ENCODE data around the gene NRG2.

NRG2 gene

DNA sequence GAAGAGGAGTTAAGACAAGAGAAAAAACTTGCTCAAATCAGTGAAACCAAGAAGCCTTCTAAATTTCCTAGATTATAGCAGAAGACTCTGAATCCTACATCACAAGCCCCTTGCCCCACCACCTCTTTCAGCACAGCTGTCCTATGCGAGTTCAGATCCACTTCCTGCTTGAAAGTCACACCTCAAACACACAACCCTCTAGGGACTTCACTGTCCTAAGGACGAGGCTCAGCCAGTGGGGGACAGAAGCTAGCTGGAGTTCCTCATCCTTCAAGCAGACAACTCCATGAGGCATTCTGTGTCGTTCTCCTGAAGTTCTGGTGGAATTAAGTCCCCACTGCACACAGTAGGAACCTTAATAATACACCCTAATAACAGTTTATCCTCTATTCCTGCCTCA is 44.3 kb downstream of the NRG2 start:
- H3K27ac ChIP-seq (ENCODE audit: low read depth, low read length) = no peak overlapping the region
- no peaks in the 10 kb centered on the region for H3K4me1 ChIP-seq (ENCODE audit: control insufficient read depth, insufficient read depth, low read length)
- H3K9ac ChIP-seq (ENCODE audit: low read length) = no peak overlapping the region
- H3K4me3 ChIP-seq (ENCODE audit: low read length) = no peak overlapping the region
- H3K36me3 ChIP-seq (ENCODE audit: control insufficient read depth, insufficient read depth, low read length) = no peaks in the 10 kb centered on the region
- no peaks in the 10 kb centered on the region for H3K27me3 ChIP-seq (ENCODE audit: control insufficient read depth, insufficient read depth, low read length)

DNA sequence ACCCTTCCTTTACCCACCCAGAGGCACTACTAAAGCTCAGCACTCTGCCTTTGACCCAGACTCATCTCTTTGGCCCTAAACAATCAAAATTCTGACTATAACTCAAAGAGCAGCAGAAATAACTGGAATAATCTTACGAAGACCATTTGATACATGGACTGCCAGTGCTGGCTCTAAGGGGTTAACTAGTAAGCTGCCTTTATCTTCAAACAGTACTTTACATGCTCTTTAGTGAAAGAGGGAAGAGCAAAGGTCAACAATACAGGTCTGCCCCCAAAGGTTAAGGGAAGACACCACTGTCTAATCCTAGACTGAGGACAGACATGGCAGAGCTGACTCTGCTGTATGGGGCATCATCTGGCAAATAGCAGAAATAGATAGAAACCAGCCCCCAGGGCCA is 45.8 kb downstream of the NRG2 start:
- no peak overlapping the region for H3K9ac ChIP-seq (ENCODE audit: low read length)
- H3K27me3 ChIP-seq (ENCODE audit: control insufficient read depth, insufficient read depth, low read length) = no peaks in the 10 kb centered on the region
- no peak overlapping the region for H3K4me3 ChIP-seq (ENCODE audit: low read length)
- H3K27ac ChIP-seq (ENCODE audit: low read depth, low read length) = no peak overlapping the region
- H3K4me1 ChIP-seq (ENCODE audit: control insufficient read depth, insufficient read depth, low read length) = no peaks in the 10 kb centered on the region
- H3K36me3 ChIP-seq (ENCODE audit: control insufficient read depth, insufficient read depth, low read length) = no peaks in the 10 kb centered on the region

DNA sequence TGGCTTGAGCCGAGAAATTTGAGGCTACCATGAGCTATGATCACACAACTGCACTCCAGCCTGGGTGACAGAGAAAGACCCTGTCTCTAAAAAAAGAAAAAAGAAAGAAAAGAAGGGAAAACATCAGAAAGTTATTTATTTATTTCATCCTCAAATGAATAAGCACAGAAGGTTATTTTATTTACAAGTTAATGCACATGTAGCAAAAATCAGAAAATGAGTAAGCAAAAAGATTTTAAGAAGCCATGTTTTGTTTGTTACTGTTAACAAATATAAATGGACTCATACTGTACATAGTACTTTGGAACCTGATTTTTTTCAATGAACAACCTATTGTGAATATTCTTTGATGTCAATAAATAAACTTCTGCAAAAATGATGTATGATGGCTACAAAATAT is 47.2 kb downstream of the NRG2 start:
- Histone ChIP-seq H3K27ac (ENCODE audit: low read depth, low read length) (no peak overlapping the region), H3K27me3 (ENCODE audit: control insufficient read depth, insufficient read depth, low read length) (no peaks in the 10 kb centered on the region), H3K36me3 (ENCODE audit: control insufficient read depth, insufficient read depth, low read length) (no peaks in the 10 kb centered on the region), H3K4me3 (ENCODE audit: low read length) (no peak overlapping the region), H3K9ac (ENCODE audit: low read length) (no peak overlapping the region), H3K4me1 (ENCODE audit: control insufficient read depth, insufficient read depth, low read length) (no peaks in the 10 kb centered on the region)

DNA sequence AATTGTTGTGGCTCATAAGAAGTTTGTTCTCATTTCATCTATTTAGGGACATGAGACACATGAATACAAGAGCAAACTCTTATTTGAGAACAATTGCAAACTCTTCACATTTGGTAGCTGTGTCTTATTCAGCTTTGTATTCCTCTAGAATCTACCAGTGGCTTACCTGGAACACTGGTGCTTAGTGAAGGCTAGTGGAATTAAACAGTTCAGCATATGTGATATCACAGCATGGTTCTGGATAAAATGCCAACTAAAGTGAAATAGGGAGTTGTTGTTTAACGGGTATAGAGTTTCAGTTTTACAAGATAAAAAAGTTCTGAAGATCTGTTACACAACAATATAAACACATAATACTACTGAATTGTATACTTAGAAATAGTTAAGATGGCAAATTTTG is 48.9 kb downstream of the NRG2 start:
- Histone ChIP-seq H3K4me1 (ENCODE audit: control insufficient read depth, insufficient read depth, low read length) (no peaks in the 10 kb centered on the region), H3K4me3 (ENCODE audit: low read length) (no peak overlapping the region), H3K27me3 (ENCODE audit: control insufficient read depth, insufficient read depth, low read length) (no peaks in the 10 kb centered on the region), H3K9ac (ENCODE audit: low read length) (no peak overlapping the region), H3K27ac (ENCODE audit: low read depth, low read length) (no peak overlapping the region), H3K36me3 (ENCODE audit: control insufficient read depth, insufficient read depth, low read length) (no peaks in the 10 kb centered on the region)

DNA sequence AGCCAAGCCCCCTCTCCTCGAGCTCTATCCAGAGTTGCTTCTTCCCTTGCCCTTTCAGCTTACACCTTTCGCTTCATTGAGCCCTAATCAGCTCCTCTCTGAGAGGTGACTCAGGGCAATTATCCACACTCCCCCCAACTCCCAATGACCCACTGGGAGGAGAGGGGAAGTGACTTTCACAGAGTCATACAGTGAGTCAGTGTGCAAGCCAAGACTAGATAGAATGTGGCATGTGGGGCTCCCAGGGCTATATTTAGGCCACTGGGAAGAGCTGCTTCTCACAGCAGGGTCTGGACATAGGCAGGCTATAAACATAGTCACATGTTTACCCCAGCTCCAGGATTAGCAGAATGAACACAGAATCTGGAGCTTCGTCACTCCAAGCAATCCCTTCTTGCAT is 57.4 kb downstream of the NRG2 start:
- H3K27me3 ChIP-seq (ENCODE audit: control insufficient read depth, insufficient read depth, low read length) = no peaks in the 10 kb centered on the region
- no peak overlapping the region for H3K27ac ChIP-seq (ENCODE audit: low read depth, low read length)
- no peak overlapping the region for H3K4me3 ChIP-seq (ENCODE audit: low read length)

DNA sequence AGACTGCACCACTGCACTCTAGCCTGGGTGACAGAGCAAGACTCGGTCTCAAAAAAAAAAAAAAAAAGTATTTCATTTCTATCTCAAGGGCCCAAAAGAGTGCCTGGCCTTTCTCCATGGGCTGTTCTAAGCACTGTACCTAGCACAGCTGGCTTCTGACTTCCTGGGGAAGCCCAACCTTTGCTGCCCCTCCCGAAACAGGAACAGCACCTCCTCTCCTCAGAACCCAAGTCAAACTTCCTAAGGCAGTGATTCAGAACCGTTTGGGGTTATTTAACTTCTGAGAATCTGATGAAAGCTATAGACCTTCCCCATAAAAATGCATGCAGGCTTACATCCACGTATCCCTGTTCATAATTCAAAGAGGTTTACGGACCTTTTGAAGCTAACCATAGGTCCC is 57.8 kb downstream of the NRG2 start:
- peaks cover 6% of the 10 kb centered on the region for H3K4me1 ChIP-seq (ENCODE audit: control insufficient read depth, insufficient read depth, low read length)
- H3K27me3 ChIP-seq (ENCODE audit: control insufficient read depth, insufficient read depth, low read length) = no peaks in the 10 kb centered on the region
- no peak overlapping the region for H3K9ac ChIP-seq (ENCODE audit: low read length)
- no peak overlapping the region for H3K4me3 ChIP-seq (ENCODE audit: low read length)
- H3K36me3 ChIP-seq (ENCODE audit: control insufficient read depth, insufficient read depth, low read length) = no peaks in the 10 kb centered on the region
- no peak overlapping the region for H3K27ac ChIP-seq (ENCODE audit: low read depth, low read length)

More for the DNA sequence above, 57.4 kb downstream of the NRG2 start:
- no peak overlapping the region for H3K9ac ChIP-seq (ENCODE audit: low read length)
- H3K4me1 ChIP-seq (ENCODE audit: control insufficient read depth, insufficient read depth, low read length) = peaks cover 6% of the 10 kb centered on the region
- no peaks in the 10 kb centered on the region for H3K36me3 ChIP-seq (ENCODE audit: control insufficient read depth, insufficient read depth, low read length)

DNA sequence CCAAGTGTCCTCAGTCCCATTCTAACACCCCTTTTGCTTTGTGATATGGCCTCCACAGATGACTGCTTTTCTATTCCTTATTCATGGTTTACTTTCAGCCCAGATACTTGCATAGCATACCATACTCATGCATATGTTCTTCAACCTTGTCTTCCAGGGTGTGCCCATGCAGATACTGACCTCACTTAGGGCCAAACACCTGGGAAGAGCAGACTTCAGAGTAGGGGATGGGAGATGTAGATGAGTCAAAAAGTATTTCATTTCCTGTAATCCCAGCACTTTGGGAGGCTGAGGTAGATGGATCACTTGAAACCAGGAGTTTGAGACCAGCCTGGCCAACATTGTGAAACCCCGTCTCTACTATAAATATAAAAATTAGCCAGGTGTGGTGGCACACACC is 58.3 kb downstream of the NRG2 start:
- Histone ChIP-seq H3K4me1 (ENCODE audit: control insufficient read depth, insufficient read depth, low read length) (peaks cover 6% of the 10 kb centered on the region), H3K36me3 (ENCODE audit: control insufficient read depth, insufficient read depth, low read length) (no peaks in the 10 kb centered on the region), H3K27me3 (ENCODE audit: control insufficient read depth, insufficient read depth, low read length) (no peaks in the 10 kb centered on the region), H3K4me3 (ENCODE audit: low read length) (no peak overlapping the region), H3K9ac (ENCODE audit: low read length) (no peak overlapping the region), H3K27ac (ENCODE audit: low read depth, low read length) (no peak overlapping the region)

DNA sequence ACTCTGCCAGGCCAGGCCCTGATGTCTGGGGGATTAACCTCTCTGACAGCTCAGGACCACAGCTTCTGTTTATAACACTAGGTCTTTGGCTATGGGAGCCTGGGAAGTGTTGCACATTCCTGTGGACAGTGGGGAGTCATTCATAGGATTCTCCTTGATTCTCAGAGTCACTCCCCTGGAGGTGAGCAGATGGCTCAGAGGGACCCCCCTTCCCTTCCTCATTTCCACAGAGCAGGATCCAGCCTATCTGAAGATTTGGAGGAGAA is 60.2 kb downstream of the NRG2 start:
- Histone ChIP-seq H3K9ac (ENCODE audit: low read length) (no peak overlapping the region), H3K27ac (ENCODE audit: low read depth, low read length) (no peak overlapping the region), H3K4me1 (ENCODE audit: control insufficient read depth, insufficient read depth, low read length) (peaks cover 6% of the 10 kb centered on the region), H3K4me3 (ENCODE audit: low read length) (no peak overlapping the region), H3K27me3 (ENCODE audit: control insufficient read depth, insufficient read depth, low read length) (no peaks in the 10 kb centered on the region), H3K36me3 (ENCODE audit: control insufficient read depth, insufficient read depth, low read length) (no peaks in the 10 kb centered on the region)

DNA sequence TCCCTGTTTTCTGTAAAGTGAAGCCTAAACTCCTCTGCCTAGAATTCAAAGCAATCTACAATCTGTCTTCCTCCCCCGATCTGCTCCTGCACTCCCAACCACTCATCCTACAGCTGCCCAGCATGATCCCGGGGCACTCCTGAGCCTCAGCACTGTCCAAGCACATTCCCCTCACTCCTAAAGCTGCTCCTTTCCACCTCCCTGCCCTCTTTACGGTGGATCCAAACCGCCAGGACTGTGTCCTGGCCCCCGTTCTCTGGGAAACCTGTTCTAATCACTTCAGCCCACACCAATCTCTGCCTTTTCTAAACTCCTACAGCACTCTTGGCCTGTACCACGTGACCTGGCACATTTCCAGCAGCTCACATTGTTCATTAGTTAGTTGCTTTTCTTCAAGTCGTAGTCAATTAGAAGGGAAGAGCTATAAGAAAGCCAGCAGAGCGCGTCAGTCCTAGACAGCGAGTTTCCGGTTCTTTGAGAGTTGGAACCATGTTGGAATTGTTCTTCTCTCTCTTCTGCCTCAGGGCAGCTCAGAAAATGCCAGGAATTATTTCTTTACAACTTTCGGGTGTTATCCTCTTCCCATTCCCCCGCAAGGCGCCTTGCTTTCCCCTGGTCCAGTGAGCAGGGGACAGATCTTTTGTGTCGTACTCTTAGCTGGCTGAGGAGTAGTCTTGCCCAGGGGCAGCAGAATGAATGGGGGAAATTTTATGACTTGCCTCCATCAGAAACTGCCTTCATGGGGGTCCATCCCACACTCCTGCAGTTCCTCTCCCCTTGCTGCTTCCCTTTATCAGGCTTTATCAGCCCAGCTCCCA is 60.7 kb downstream of the NRG2 start:
- no peaks in the 10 kb centered on the region for H3K36me3 ChIP-seq (ENCODE audit: control insufficient read depth, insufficient read depth, low read length)
- H3K4me1 ChIP-seq (ENCODE audit: control insufficient read depth, insufficient read depth, low read length) = peaks cover 6% of the 10 kb centered on the region

DNA sequence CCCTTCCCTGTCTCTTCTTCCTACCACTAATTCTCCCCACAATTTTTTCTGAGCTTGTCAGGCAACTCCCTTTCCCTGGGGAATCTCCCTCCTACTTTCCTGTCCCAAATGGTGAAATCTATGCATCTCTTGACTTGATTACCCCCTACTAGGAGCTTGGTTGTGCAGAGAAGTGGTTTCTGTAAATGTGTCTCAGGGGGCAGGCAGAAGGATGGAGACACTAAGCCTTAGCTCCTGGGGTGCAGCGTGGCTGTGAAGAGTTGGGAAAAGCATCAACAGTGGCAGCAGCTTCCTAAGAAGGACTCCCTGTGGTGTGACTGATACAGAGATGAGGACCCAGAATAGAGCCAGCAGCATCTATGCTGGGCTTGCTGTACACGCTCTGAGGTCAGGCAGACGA is 62.3 kb downstream of the NRG2 start:
- Histone ChIP-seq H3K4me1 (ENCODE audit: control insufficient read depth, insufficient read depth, low read length) (peaks cover 3% of the 10 kb centered on the region), H3K27ac (ENCODE audit: low read depth, low read length) (no peak overlapping the region), H3K4me3 (ENCODE audit: low read length) (no peak overlapping the region)

More for the DNA sequence above, 60.7 kb downstream of the NRG2 start:
- Histone ChIP-seq H3K9ac (ENCODE audit: low read length) (no peak overlapping the region), H3K27ac (ENCODE audit: low read depth, low read length) (no peak overlapping the region), H3K4me3 (ENCODE audit: low read length) (no peak overlapping the region), H3K27me3 (ENCODE audit: control insufficient read depth, insufficient read depth, low read length) (no peaks in the 10 kb centered on the region)

DNA sequence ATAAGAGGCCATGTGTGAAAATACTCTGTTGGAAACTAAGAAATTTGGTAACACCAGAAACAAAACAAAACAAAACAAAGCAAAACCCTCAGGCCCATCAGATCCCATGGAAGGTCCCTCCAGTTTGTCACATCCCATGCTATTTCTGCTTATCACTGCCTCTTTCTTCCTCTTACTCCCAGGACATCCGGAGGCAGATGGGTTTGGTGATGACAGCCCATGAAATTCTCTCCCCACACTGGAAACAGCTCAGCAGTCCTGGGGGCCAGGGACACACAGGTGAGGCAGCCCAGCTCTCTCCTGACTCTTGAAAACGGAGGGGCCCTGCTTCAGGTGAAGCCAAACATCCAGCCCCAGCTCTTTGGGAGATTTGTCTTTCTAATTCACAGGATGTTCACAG is 63.2 kb downstream of the NRG2 start:
- Histone ChIP-seq H3K4me1 (ENCODE audit: control insufficient read depth, insufficient read depth, low read length) (no peaks in the 10 kb centered on the region), H3K4me3 (ENCODE audit: low read length) (no peak overlapping the region), H3K27ac (ENCODE audit: low read depth, low read length) (no peak overlapping the region), H3K36me3 (ENCODE audit: control insufficient read depth, insufficient read depth, low read length) (no peaks in the 10 kb centered on the region), H3K9ac (ENCODE audit: low read length) (no peak overlapping the region), H3K27me3 (ENCODE audit: control insufficient read depth, insufficient read depth, low read length) (no peaks in the 10 kb centered on the region)

More for the DNA sequence above, 62.3 kb downstream of the NRG2 start:
- Histone ChIP-seq H3K36me3 (ENCODE audit: control insufficient read depth, insufficient read depth, low read length) (no peaks in the 10 kb centered on the region), H3K9ac (ENCODE audit: low read length) (no peak overlapping the region), H3K27me3 (ENCODE audit: control insufficient read depth, insufficient read depth, low read length) (no peaks in the 10 kb centered on the region)

DNA sequence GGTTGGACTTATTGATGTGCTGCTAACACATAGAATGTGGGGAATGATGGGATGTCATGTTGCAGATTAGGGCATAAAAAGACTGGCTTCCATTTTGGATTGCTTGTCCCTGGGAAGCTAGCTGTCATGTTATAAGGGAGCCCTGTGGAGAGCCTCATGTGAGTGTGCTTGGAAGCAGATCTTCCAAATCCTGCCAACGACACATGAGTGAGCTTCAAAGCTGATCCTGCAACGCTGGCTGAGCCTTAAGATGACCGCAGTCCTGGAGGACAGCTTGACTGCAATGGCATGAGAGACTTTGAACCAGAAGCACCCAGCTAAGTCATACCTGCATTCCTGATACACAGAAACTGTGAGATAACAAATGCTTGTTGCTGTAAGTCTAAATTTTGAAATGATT is 63.6 kb downstream of the NRG2 start:
- Histone ChIP-seq H3K27me3 (ENCODE audit: control insufficient read depth, insufficient read depth, low read length) (no peaks in the 10 kb centered on the region), H3K4me1 (ENCODE audit: control insufficient read depth, insufficient read depth, low read length) (no peaks in the 10 kb centered on the region), H3K27ac (ENCODE audit: low read depth, low read length) (no peak overlapping the region), H3K9ac (ENCODE audit: low read length) (no peak overlapping the region), H3K36me3 (ENCODE audit: control insufficient read depth, insufficient read depth, low read length) (no peaks in the 10 kb centered on the region), H3K4me3 (ENCODE audit: low read length) (no peak overlapping the region)

DNA sequence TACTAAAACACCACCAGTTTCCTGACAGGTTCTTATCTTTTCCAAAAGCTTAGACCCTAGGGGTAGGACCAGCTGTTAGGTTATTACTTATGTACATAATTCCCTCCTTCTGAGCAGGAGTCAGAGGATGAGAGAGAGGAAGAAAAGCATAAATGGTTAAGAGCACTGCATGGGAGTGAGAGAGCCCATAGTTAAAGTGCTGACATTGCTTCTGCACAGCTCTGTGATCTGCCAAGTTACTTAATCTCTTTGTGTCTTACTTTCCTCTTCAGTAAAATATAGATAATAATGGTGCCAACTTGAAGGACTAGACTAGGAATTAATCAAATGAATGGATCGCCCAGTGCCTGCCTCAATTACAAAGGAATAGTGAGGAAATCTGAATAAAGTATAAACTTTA is 66.4 kb downstream of the NRG2 start:
- Histone ChIP-seq H3K4me3 (ENCODE audit: low read length) (no peak overlapping the region), H3K27me3 (ENCODE audit: control insufficient read depth, insufficient read depth, low read length) (no peaks in the 10 kb centered on the region), H3K4me1 (ENCODE audit: control insufficient read depth, insufficient read depth, low read length) (no peaks in the 10 kb centered on the region), H3K9ac (ENCODE audit: low read length) (no peak overlapping the region), H3K27ac (ENCODE audit: low read depth, low read length) (no peak overlapping the region), H3K36me3 (ENCODE audit: control insufficient read depth, insufficient read depth, low read length) (no peaks in the 10 kb centered on the region)

Measured in rectal smooth muscle tissue (tissue), 1 donor.